H1 (cell line): ENCODE measurements around the gene GBE1.

Experiments
- CHD2 ChIP-seq: IDR thresholded peaks from 2 replicates; pipeline ENCODE4 v1.6.1; 2012; ENCODE audit warnings: low read length, improper control_type of control experiment
- EZH2 ChIP-seq: fragments of 200-600 bp; sonication (generic); IDR thresholded peaks from 2 replicates; pipeline ENCODE4 v1.7.1; 2012; ENCODE audit warnings: low read depth, mild to moderate bottlenecking, moderate library complexity, low read length, inconsistent platforms; ENCODE audit not compliant: severe bottlenecking
- FOSL1 ChIP-seq: IDR thresholded peaks from 2 replicates; pipeline ENCODE4 v1.6.1; 2011; ENCODE audit warnings: mild to moderate bottlenecking, low read depth, low read length, moderate library complexity; ENCODE audit not compliant: insufficient read depth
- GABPA ChIP-seq: IDR thresholded peaks from 2 replicates; pipeline ENCODE4 v1.6.1; 2011; ENCODE audit warnings: mild to moderate bottlenecking, low read length, moderate library complexity, borderline replicate concordance; ENCODE audit not compliant: insufficient read depth
- JUN ChIP-seq: IDR thresholded peaks from 2 replicates; pipeline ENCODE4 v1.6.1; 2011; ENCODE audit warnings: low read depth, mild to moderate bottlenecking, improper control_type of control experiment, low read length
- KDM1A ChIP-seq: fragments of 200-600, 300-600 bp; sonication (generic); IDR thresholded peaks from 2 replicates; pipeline ENCODE4 v1.7.1; 2016; ENCODE audit warnings: mild to moderate bottlenecking, low read length, borderline replicate concordance
- POLR2A ChIP-seq, 2 experiments: IDR thresholded peaks; 1 replicate in 1 of 2; 2 replicates in 1 of 2; pipeline ENCODE4 v1.6.1; 2011; ENCODE audit warnings: low read depth in 2 of 2, low read length in 2 of 2, mild to moderate bottlenecking in 2 of 2; ENCODE audit errors: control extremely low read depth in 1 of 2
- SIN3A ChIP-seq, 2 experiments: IDR thresholded peaks in 1 of 2; conservative IDR thresholded peaks in 1 of 2; 2 replicates each; pipeline ENCODE4 v1.6.1; 2011 to 2012; ENCODE audit warnings: low read length in 2 of 2, improper control_type of control experiment in 1 of 2, low read depth in 1 of 2, mild to moderate bottlenecking in 1 of 2
- TCF12 ChIP-seq: IDR thresholded peaks from 2 replicates; pipeline ENCODE4 v1.6.1; 2011; ENCODE audit warnings: low read depth, mild to moderate bottlenecking, low read length
- ZNF274 ChIP-seq: IDR thresholded peaks from 2 replicates; pipeline ENCODE4 v1.7.0; 2012; ENCODE audit warnings: low read length, borderline replicate concordance; ENCODE audit errors: extremely low read depth
- TF ChIP-seq, protein P1 (sequence below), 3 experiments: IDR thresholded peaks; 1 replicate in 2 of 3; 2 replicates in 1 of 3; pipeline versions ENCODE4 v1.5.1 to v1.6.1; 2011; ENCODE audit warnings: low read length in 3 of 3, mild to moderate bottlenecking in 3 of 3, inconsistent platforms in 2 of 3, low read depth in 1 of 3, moderate library complexity in 1 of 3; ENCODE audit not compliant: insufficient read depth in 1 of 3; ENCODE audit errors: control extremely low read depth in 1 of 3
- TF ChIP-seq, protein P2 (sequence below): IDR thresholded peaks from 2 replicates; pipeline ENCODE4 v1.6.1; 2012; ENCODE audit warnings: inconsistent platforms

DNA sequence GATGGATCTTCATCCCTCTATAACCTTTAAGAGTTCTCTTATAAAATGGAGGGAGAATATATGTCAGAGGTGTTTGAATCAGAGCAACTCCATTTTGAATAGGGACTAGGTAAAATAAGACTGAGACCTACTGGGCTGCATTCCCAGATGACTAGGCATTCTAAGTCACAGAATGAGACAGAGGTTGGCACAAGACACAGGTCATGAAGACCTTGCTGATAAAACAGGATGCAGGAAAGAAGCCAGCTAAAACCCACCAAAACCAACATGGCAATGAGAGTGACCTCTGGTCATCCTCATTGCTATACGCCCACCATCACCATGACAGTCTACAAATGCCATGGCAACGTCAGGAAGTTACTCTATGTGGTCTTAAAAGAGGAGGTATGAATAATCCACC is 211.0 kb downstream of the GBE1 start:
- TF ChIP-seq, protein P1, sequence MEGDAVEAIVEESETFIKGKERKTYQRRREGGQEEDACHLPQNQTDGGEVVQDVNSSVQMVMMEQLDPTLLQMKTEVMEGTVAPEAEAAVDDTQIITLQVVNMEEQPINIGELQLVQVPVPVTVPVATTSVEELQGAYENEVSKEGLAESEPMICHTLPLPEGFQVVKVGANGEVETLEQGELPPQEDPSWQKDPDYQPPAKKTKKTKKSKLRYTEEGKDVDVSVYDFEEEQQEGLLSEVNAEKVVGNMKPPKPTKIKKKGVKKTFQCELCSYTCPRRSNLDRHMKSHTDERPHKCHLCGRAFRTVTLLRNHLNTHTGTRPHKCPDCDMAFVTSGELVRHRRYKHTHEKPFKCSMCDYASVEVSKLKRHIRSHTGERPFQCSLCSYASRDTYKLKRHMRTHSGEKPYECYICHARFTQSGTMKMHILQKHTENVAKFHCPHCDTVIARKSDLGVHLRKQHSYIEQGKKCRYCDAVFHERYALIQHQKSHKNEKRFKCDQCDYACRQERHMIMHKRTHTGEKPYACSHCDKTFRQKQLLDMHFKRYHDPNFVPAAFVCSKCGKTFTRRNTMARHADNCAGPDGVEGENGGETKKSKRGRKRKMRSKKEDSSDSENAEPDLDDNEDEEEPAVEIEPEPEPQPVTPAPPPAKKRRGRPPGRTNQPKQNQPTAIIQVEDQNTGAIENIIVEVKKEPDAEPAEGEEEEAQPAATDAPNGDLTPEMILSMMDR (IDR thresholded peaks at IDR 0.05; ENCODE audit: control extremely low read depth in 1 of 3, insufficient read depth in 1 of 3, low read depth in 1 of 3, low read length in 3 of 3), result no peak
- no peak for TF ChIP-seq POLR2A (IDR thresholded peaks at IDR 0.05; ENCODE audit: control extremely low read depth in 1 of 2, low read depth in 2 of 2, low read length in 2 of 2)
- TF ChIP-seq FOSL1, result no peak
- TF ChIP-seq TCF12, result no peak
- no peak for TF ChIP-seq GABPA
- no peak for TF ChIP-seq ZNF274
- no peak for TF ChIP-seq CHD2
- no peak for TF ChIP-seq EZH2
- no peak for TF ChIP-seq KDM1A
- TF ChIP-seq SIN3A (conservative IDR thresholded peaks at IDR 0.05 in 1 of 2, IDR thresholded peaks at IDR 0.05 in 1 of 2; ENCODE audit: low read depth in 1 of 2, low read length in 2 of 2), result no peak
- TF ChIP-seq, protein P2, sequence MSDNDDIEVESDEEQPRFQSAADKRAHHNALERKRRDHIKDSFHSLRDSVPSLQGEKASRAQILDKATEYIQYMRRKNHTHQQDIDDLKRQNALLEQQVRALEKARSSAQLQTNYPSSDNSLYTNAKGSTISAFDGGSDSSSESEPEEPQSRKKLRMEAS, result no peak
- TF ChIP-seq JUN, result no peak
